Testis (tissue), 3 donors: ENCODE results near the gene RNH1. TPM values are rescaled to one million over a fixed set of nuclear protein-coding genes. Genes with fewer than 3 reads are reported as not detected.

Source experiments
- DNase-seq: peaks from one replicate; pipeline ENCODE4 v3.0.0-alpha.2; 2019
- H3K27ac ChIP-seq, 2 donors: fragments of 200-600 bp; sonication (generic); one replicate each; pipeline ENCODE4 v1.5.1; 2019
- H3K27me3 ChIP-seq: fragments of 200-600 bp; sonication (generic); one replicate; pipeline ENCODE4 v1.5.1; 2019
- H3K36me3 ChIP-seq: fragments of 200-600 bp; sonication (generic); one replicate; pipeline ENCODE4 v1.5.1; 2017; ENCODE audit warnings: low read depth; ENCODE audit errors: missing control alignments
- H3K4me1 ChIP-seq: fragments of 200-600 bp; sonication (generic); one replicate; pipeline ENCODE4 v1.5.1; 2019
- H3K4me3 ChIP-seq, 2 donors: fragments of 200-600 bp; sonication (generic); one replicate each; pipeline ENCODE4 v1.5.1; 2017 to 2019
- H3K9me3 ChIP-seq: fragments of 200-600 bp; sonication (generic); one replicate; pipeline ENCODE4 v1.5.1; 2017
- CTCF ChIP-seq, 3 experiments: fragments of 450-650 bp in 2 of 3; fragments of 200-600 bp in 1 of 3; sonication (generic) in 1 of 3; IDR thresholded peaks; one replicate each; pipeline ENCODE4 v1.5.1; 2016 to 2019; ENCODE audit warnings: antibody characterized with exemption in 3 of 3, mild to moderate bottlenecking in 2 of 3, moderate library complexity in 1 of 3
- POLR2A ChIP-seq: fragments of 450-650 bp; IDR thresholded peaks from one replicate; pipeline ENCODE4 v1.6.1; 2017; ENCODE audit warnings: antibody characterized with exemption, mild to moderate bottlenecking, moderate library complexity
- WGBS, 2 donors: methylation state at CpG; one replicate each; pipeline ENCODE4 v1.1.5; 2018; 5-methylcytosine and 5-hydroxymethylcytosine counted together
- intact Hi-C: fragments of 100-400 bp; cut with DNase I; formaldehyde crosslinking; loops from one replicate; pipeline ENCODE4 v1.15.1; 2023; ENCODE audit warnings: low total_unique reads
- polyA plus RNA-seq: library from polyadenylated mRNA; stranded (reverse); fragments of 350-450 nt; fragmentation: Illumina TruSeq; extraction: RNeasy Lipid Tissue Mini Kit (QIAGEN cat#74804); gene quantifications from one replicate; pipeline ENCODE4 v1.2.3, GENCODE V29; 2014; ENCODE audit warnings: low read depth, low replicate concordance; ENCODE audit not compliant: insufficient read depth
- total RNA-seq, 2 donors: library from RNA; depleted of rRNA; stranded (reverse); fragments of >200 nt; gene quantifications; one replicate each; pipeline ENCODE4 v1.2.3, GENCODE V29; 2016

The RNH1 gene
- total and polyA plus RNA-seq, 3 donors from 2014 or later: 210 to 264 (median 211) TPM

GRCh38 chr11:490930-491260, 16.1 kb downstream of the RNH1 start:
- 85 to 91% methylated on average over 12 to 15 of the region's 15 CpGs for WGBS, 2 donors
- intact Hi-C loops: no loop called here
- TF ChIP-seq POLR2A (no peak), CTCF (IDR thresholded peaks at IDR 0.05) (no peak)
- Histone ChIP-seq H3K27me3 (no peaks in the 10 kb centered on the region), H3K4me1 (peaks cover 2% of the 10 kb centered on the region), H3K27ac (no peak overlapping the region), H3K4me3 (no peak overlapping the region), H3K36me3 (no peaks in the 10 kb centered on the region), H3K9me3 (no peaks in the 10 kb centered on the region)
- DNase-seq: no peak

GRCh38 chr11:490186-490929, 16.7 kb downstream of the RNH1 start:
- H3K36me3 ChIP-seq: no peaks in the 10 kb centered on the region
- TF ChIP-seq POLR2A (no peak), CTCF (IDR thresholded peaks at IDR 0.05) (no peak)
- 85 to 90% methylated on average over 21 to 38 of the region's 38 CpGs for WGBS, 2 donors
- DNase-seq: no peak
- intact Hi-C loops: no loop called here
- no peaks in the 10 kb centered on the region for H3K27me3 ChIP-seq
- H3K4me3 ChIP-seq: no peak overlapping the region
- no peaks in the 10 kb centered on the region for H3K4me1 ChIP-seq
- H3K27ac ChIP-seq: no peak overlapping the region
- H3K9me3 ChIP-seq: no peaks in the 10 kb centered on the region

- intact Hi-C loops: no loop called here
- no peak for DNase-seq
- no peak for TF ChIP-seq POLR2A
- TF ChIP-seq CTCF (IDR thresholded peaks at IDR 0.05): no peak
- no peaks in the 10 kb centered on the region for H3K27me3 ChIP-seq
- H3K4me3 ChIP-seq: no peak overlapping the region
- no peaks in the 10 kb centered on the region for H3K9me3 ChIP-seq
- no peak overlapping the region for H3K27ac ChIP-seq
- WGBS, 2 donors: 92 to 93% methylated on average over 14 to 37 of the region's 37 CpGs
- no peaks in the 10 kb centered on the region for H3K4me1 ChIP-seq
- H3K36me3 ChIP-seq: no peaks in the 10 kb centered on the region
These were observed 17.3 kb downstream of the RNH1 start for GRCh38 chr11:489610-490185.

GRCh38 chr11:488992-489391, 18.1 kb downstream of the RNH1 start:
- intact Hi-C loops: no loop called here
- no peaks in the 10 kb centered on the region for H3K27me3 ChIP-seq
- no peak overlapping the region for H3K27ac ChIP-seq
- no peaks in the 10 kb centered on the region for H3K9me3 ChIP-seq
- DNase-seq: no peak
- H3K4me1 ChIP-seq: no peaks in the 10 kb centered on the region
- H3K4me3 ChIP-seq: no peak overlapping the region
- 87 to 97% methylated on average over 11 to 18 of the region's 19 CpGs for WGBS, 2 donors
- no peak for TF ChIP-seq CTCF (IDR thresholded peaks at IDR 0.05)
- no peak for TF ChIP-seq POLR2A
- no peaks in the 10 kb centered on the region for H3K36me3 ChIP-seq

GRCh38 chr11:488579-488978, 18.5 kb downstream of the RNH1 start:
- 90 to 92% methylated on average over 9 to 19 of the region's 19 CpGs for WGBS, 2 donors
- Histone ChIP-seq H3K27ac (no peak overlapping the region), H3K4me1 (no peaks in the 10 kb centered on the region), H3K9me3 (no peaks in the 10 kb centered on the region), H3K36me3 (no peaks in the 10 kb centered on the region), H3K27me3 (no peaks in the 10 kb centered on the region), H3K4me3 (no peak overlapping the region)
- TF ChIP-seq CTCF (IDR thresholded peaks at IDR 0.05): no peak
- TF ChIP-seq POLR2A: no peak
- intact Hi-C loops: no loop called here
- no peak for DNase-seq
